ENCODE results near the gene UBE2E3.
"Not testable (repeated sequence)": the region's sequence is repeated elsewhere in the genome, so short reads cannot be mapped to it uniquely, and the experiment has no call there.

UBE2E3 gene

DNA sequence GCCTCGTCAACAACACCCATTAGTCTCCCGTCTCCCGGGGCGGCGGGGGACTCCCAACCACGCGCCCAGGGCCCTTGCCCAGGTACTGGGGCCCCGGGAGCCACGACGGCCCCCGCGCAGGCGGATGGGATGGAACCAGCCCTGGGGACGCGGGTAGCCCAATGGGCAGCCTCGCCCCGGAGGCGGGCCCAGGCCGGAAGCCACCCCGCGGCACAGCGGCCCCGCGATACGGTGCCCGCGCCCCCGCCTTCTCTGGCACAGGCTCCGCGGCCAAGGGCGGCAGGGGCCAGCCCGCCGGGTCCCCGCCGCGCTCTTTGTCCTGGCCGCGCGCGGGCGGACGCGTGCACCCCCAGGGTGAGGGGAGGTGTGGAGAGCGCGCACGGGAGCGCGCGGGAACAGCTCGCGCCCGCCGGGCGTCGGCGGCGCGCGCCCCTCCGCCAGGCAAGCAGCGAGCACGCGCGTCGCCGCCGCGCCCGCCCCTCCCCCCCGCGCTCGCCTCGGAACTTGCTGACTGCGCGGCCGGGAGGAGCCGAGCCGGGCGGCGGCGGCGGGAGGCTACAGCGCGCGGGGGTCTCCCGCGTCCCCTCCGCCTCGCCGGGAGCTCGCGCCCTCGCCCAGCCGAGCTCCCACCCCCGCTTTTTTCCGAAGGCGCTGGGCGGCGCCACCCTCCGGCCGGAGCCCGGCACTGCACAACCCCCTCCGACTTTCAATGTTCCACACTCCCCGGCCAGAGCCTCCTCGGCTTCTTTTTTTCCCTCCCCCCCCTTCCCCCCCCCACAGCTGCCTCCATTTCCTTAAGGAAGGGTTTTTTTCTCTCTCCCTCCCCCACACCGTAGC is at the start of gene UBE2E3:
Gene UBE2E3, plus strand, starts transcription at position 500 of the 837 bp plus-strand sequence. CDS start 1,438 bp downstream, outside the sequence.
- peak within 1 kb of the TSS; percentile 89 for H3K4me3 ChIP-seq (ENCODE audit: low read length)
- TF ChIP-seq, protein P1, sequence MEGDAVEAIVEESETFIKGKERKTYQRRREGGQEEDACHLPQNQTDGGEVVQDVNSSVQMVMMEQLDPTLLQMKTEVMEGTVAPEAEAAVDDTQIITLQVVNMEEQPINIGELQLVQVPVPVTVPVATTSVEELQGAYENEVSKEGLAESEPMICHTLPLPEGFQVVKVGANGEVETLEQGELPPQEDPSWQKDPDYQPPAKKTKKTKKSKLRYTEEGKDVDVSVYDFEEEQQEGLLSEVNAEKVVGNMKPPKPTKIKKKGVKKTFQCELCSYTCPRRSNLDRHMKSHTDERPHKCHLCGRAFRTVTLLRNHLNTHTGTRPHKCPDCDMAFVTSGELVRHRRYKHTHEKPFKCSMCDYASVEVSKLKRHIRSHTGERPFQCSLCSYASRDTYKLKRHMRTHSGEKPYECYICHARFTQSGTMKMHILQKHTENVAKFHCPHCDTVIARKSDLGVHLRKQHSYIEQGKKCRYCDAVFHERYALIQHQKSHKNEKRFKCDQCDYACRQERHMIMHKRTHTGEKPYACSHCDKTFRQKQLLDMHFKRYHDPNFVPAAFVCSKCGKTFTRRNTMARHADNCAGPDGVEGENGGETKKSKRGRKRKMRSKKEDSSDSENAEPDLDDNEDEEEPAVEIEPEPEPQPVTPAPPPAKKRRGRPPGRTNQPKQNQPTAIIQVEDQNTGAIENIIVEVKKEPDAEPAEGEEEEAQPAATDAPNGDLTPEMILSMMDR (conservative IDR thresholded peaks at IDR 0.05; ENCODE audit: low read length): peak; percentile 59
- peak; percentile 76 for DNase-seq (ENCODE audit: low read depth)

DNA sequence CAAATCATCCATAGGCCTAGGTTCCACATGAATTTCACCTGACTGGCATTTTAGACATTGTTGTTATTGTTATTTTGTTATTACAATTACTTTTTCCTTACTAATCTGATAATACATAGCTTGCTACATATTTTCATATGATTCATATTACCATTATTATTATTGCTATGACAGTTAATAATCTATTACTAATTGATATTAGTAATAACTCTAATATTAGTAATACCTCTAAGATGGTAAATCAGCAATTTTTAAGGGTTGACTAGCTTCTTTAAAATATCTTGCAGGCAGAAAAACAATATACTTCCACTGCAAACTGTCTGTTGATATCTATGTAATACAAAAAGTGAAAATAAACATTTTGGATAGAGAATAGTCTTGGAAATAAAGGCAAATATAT is 48.6 kb upstream of the UBE2E3 start:
- DNase-seq (ENCODE audit: low read depth): no peak
- TF ChIP-seq, protein P1 (conservative IDR thresholded peaks at IDR 0.05; ENCODE audit: low read length): no peak
- H3K4me3 ChIP-seq (ENCODE audit: low read length): no peak overlapping the region

DNA sequence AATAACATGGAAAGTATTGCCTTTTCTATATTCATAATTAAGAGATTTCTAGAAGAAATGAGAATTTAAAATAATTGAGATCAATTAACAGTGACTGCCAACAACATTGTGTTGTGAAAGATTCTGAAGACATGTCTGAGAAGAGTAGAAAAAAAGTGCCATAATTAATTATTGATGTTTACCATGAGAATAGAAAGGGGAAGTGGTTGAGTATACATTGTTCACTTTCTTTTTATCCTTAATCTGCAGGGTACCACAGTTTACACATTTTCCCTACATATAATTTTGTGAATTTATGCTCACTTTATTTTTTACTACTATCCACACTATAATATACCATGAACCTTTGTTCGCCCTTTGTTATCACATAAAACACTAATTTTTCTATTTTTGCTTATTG is 47.1 kb upstream of the UBE2E3 start:
- no peak for DNase-seq (ENCODE audit: low read depth)
- H3K4me3 ChIP-seq (ENCODE audit: low read length): no peak overlapping the region
- TF ChIP-seq, protein P1 (conservative IDR thresholded peaks at IDR 0.05; ENCODE audit: low read length): no peak

DNA sequence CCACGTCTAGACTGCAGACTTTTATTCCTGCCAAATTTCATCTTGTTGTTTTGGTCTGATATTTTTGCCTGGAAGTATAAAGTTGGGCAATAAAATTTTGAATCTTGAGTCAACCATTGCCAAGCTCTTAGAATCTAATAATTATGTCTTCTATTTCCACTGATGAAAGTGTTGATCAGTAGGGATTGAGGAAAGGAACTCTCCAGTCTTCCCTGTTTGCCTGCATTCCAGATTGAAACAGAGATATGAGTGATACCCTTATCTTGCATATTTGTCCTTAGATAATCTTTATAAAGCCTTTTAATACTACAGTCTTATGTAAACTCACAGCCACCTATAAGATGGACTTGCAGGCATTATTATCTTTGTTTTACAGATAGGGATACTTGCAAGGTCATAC is 45.5 kb upstream of the UBE2E3 start:
- no peak overlapping the region for H3K4me3 ChIP-seq (ENCODE audit: low read length)
- DNase-seq (ENCODE audit: low read depth): no peak
- TF ChIP-seq, protein P1 (conservative IDR thresholded peaks at IDR 0.05; ENCODE audit: low read length): no peak

DNA sequence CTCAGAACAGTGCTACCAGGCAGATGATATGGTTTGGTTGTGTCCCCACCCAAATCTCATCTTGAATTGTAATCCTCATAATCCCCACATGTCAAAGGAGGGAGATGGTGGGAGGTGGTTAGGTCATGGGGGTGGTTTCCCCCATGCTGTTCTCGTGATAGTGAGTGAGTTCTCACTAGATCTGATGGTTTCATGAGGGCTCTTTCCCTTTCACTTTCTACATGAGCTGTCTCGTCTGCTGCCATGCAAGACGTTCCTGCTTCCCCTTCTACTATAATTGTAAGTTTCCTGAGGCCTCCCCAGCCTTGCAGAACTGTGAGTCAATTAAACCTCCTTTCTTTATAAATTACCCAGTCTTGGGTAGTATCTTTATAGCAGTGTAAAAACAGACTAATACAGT is 42.9 kb upstream of the UBE2E3 start:
- DNase-seq (ENCODE audit: low read depth); H3K4me3 ChIP-seq (ENCODE audit: low read length): not testable (repeated sequence)

DNA sequence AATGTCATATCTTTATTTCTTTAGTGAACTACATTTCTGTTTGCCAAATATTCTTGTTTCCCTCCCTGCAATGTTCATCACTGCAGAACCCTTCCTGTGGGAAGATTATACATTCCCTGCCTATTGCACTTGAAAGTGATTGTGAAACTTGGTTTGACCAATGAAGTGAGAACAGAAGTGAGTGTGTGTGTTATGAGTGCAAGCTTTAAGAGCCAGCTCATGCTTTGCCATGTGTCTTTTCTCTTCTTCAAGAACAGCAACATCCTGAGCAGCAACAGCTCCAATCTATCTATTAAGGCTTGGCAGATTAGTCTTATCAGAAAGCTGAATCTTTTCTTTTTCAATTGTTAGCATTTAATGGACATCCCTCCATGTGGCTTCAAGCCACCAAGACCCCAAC is 42.0 kb upstream of the UBE2E3 start:
- TF ChIP-seq, protein P1 (conservative IDR thresholded peaks at IDR 0.05; ENCODE audit: low read length): no peak
- peak; percentile 84 for DNase-seq (ENCODE audit: low read depth)
- H3K4me3 ChIP-seq (ENCODE audit: low read length): no peak overlapping the region

DNA sequence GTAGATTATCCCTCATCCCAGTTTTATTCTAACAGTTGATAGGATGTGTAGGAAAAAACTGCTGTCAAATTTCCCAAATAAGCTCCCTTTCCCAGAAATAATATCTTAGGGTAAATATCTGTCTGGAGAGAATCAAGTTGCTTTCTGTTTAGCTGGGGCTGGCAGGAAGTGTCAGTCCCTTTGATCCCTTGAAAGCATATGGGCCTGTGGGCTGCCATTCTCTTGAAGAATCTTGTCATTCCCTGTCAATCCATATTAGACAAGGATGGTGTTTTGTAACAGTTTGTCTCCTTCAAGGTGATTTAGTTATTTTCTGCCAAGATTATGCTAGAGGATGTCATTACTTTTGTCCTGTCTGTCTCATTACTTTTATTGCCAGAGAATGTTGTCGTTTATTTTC is 37.1 kb upstream of the UBE2E3 start:
- DNase-seq (ENCODE audit: low read depth): no peak
- TF ChIP-seq, protein P1 (conservative IDR thresholded peaks at IDR 0.05; ENCODE audit: low read length): no peak
- H3K4me3 ChIP-seq (ENCODE audit: low read length): no peak overlapping the region

Measured in AG10803 (cell line).